Measurements from ENCODE around the gene ZNF692.

GRCh38 chr1:248891758-248892157, 32.9 kb upstream of the ZNF692 start:
- TF ChIP-seq, protein P1, sequence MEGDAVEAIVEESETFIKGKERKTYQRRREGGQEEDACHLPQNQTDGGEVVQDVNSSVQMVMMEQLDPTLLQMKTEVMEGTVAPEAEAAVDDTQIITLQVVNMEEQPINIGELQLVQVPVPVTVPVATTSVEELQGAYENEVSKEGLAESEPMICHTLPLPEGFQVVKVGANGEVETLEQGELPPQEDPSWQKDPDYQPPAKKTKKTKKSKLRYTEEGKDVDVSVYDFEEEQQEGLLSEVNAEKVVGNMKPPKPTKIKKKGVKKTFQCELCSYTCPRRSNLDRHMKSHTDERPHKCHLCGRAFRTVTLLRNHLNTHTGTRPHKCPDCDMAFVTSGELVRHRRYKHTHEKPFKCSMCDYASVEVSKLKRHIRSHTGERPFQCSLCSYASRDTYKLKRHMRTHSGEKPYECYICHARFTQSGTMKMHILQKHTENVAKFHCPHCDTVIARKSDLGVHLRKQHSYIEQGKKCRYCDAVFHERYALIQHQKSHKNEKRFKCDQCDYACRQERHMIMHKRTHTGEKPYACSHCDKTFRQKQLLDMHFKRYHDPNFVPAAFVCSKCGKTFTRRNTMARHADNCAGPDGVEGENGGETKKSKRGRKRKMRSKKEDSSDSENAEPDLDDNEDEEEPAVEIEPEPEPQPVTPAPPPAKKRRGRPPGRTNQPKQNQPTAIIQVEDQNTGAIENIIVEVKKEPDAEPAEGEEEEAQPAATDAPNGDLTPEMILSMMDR (IDR thresholded peaks at IDR 0.05 in 4 of 5, conservative IDR thresholded peaks at IDR 0.05 in 1 of 5), result no peak
- no peak for TF ChIP-seq POLR2A (IDR thresholded peaks at IDR 0.05)

Measured in gastrocnemius medialis (tissue), 4 donors.